ENCODE results near the gene MSI2.

Gene MSI2

GRCh38 chr17:57373756-57374155, 117.4 kb downstream of the MSI2 start:
- no peak for DNase-seq

GRCh38 chr17:57375040-57375769, 118.9 kb downstream of the MSI2 start:
- no peak for DNase-seq

GRCh38 chr17:57375770-57376225, 119.5 kb downstream of the MSI2 start:
- DNase-seq: no peak

- no peak for DNase-seq
Measured at GRCh38 chr17:57377094-57377493, 120.8 kb downstream of the MSI2 start.

GRCh38 chr17:57379237-57379894, 123.0 kb downstream of the MSI2 start:
- DNase-seq: no peak

GRCh38 chr17:57379895-57380434, 123.6 kb downstream of the MSI2 start:
- no peak for DNase-seq

GRCh38 chr17:57381498-57381897, 125.2 kb downstream of the MSI2 start:
- no peak for DNase-seq

- no peak for DNase-seq
Measured at GRCh38 chr17:57384219-57384618, 127.9 kb downstream of the MSI2 start.

GRCh38 chr17:57385975-57386374, 129.7 kb downstream of the MSI2 start:
- DNase-seq: no peak

GRCh38 chr17:57387575-57387974, 131.3 kb downstream of the MSI2 start:
- no peak for DNase-seq

GRCh38 chr17:57388131-57388725, 131.9 kb downstream of the MSI2 start:
- DNase-seq: no peak

- DNase-seq: no peak
Measured at GRCh38 chr17:57389473-57389872, 133.2 kb downstream of the MSI2 start.

GRCh38 chr17:57391076-57391825, 134.9 kb downstream of the MSI2 start:
- DNase-seq: peak; percentile 55

- no peak for DNase-seq
Measured at GRCh38 chr17:57391857-57392471, 135.6 kb downstream of the MSI2 start.

- no peak for DNase-seq
Measured at GRCh38 chr17:57393368-57393767, 137.0 kb downstream of the MSI2 start.

- no peak for DNase-seq
Measured at GRCh38 chr17:57394375-57394774, 138.1 kb downstream of the MSI2 start.

GRCh38 chr17:57395721-57396321, 139.5 kb downstream of the MSI2 start:
- no peak for DNase-seq

GRCh38 chr17:57396511-57396921, 140.2 kb downstream of the MSI2 start:
- peak; percentile 90 for DNase-seq

GRCh38 chr17:57397402-57397801, 141.1 kb downstream of the MSI2 start:
- DNase-seq: no peak

- DNase-seq: no peak
Measured at GRCh38 chr17:57399690-57400089, 143.4 kb downstream of the MSI2 start.

GRCh38 chr17:57400648-57401047, 144.3 kb downstream of the MSI2 start:
- DNase-seq: no peak

Measured in NCI-H748 treated with DMSO at 0.1 percent for 48 hours (cell line).